ENCODE measurements around the gene TUBA4B.

TUBA4B gene

DNA sequence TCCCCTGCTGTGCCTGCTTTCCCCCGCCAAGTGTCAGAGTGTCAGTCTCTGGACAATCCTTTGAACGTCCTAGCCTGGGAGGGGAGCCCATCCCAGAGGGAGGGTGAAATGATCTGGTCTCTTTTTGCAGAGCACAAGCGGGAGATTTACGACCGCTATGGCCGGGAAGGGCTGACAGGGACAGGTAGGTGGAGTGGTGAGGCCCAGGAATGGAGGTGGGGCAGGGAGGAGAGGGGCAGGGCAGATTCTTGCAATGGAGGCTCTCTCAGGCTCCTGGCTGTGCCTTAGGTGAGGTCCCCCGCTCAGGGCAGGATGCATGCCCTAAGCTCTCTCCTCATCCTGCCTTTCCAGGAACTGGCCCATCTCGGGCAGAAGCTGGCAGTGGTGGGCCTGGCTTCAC is 28.5 kb downstream of the TUBA4B start:
- TF ChIP-seq RAD21 (IDR thresholded peaks at IDR 0.05; ENCODE audit: low read depth) (no peak), TAF1 (IDR thresholded peaks at IDR 0.05; ENCODE audit: low read depth) (no peak), NFIC (IDR thresholded peaks at IDR 0.05) (no peak)

DNA sequence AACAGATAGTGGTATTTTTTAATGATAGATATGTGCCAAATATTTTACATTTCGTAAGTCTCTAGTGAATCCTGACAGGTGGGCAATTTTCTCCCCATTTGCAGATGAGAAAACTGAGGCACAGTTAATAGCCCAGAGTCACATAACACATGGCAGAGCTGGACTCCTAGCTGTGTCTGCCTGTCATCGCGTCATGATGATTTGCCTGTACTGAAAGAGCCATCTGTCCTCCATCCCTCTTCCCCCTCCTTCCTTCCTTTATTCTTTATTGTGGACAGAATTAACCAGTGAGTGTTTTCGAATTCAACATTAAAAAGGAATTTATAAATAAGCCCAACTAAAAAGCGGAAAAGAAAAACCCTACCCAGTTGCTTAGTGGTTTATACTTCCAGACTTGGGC is 29.3 kb downstream of the TUBA4B start:
- TF ChIP-seq TCF12 (IDR thresholded peaks at IDR 0.05; ENCODE audit: low read depth) (no peak), EP300 (IDR thresholded peaks at IDR 0.05; ENCODE audit: borderline replicate concordance) (no peak), ZBTB7A (IDR thresholded peaks at IDR 0.05; ENCODE audit: low read depth) (no peak), YY1 (IDR thresholded peaks at IDR 0.05; ENCODE audit: low read depth) (no peak), TEAD4 (IDR thresholded peaks at IDR 0.05) (no peak), TAF1 (IDR thresholded peaks at IDR 0.05; ENCODE audit: low read depth) (no peak), CEBPB (IDR thresholded peaks at IDR 0.05) (no peak), RAD21 (IDR thresholded peaks at IDR 0.05; ENCODE audit: low read depth) (no peak)
- TF ChIP-seq, protein P1, sequence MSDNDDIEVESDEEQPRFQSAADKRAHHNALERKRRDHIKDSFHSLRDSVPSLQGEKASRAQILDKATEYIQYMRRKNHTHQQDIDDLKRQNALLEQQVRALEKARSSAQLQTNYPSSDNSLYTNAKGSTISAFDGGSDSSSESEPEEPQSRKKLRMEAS (IDR thresholded peaks at IDR 0.05) = no peak
- TF ChIP-seq, protein P2, sequence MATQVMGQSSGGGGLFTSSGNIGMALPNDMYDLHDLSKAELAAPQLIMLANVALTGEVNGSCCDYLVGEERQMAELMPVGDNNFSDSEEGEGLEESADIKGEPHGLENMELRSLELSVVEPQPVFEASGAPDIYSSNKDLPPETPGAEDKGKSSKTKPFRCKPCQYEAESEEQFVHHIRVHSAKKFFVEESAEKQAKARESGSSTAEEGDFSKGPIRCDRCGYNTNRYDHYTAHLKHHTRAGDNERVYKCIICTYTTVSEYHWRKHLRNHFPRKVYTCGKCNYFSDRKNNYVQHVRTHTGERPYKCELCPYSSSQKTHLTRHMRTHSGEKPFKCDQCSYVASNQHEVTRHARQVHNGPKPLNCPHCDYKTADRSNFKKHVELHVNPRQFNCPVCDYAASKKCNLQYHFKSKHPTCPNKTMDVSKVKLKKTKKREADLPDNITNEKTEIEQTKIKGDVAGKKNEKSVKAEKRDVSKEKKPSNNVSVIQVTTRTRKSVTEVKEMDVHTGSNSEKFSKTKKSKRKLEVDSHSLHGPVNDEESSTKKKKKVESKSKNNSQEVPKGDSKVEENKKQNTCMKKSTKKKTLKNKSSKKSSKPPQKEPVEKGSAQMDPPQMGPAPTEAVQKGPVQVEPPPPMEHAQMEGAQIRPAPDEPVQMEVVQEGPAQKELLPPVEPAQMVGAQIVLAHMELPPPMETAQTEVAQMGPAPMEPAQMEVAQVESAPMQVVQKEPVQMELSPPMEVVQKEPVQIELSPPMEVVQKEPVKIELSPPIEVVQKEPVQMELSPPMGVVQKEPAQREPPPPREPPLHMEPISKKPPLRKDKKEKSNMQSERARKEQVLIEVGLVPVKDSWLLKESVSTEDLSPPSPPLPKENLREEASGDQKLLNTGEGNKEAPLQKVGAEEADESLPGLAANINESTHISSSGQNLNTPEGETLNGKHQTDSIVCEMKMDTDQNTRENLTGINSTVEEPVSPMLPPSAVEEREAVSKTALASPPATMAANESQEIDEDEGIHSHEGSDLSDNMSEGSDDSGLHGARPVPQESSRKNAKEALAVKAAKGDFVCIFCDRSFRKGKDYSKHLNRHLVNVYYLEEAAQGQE (IDR thresholded peaks at IDR 0.05; ENCODE audit: low read depth) = no peak

DNA sequence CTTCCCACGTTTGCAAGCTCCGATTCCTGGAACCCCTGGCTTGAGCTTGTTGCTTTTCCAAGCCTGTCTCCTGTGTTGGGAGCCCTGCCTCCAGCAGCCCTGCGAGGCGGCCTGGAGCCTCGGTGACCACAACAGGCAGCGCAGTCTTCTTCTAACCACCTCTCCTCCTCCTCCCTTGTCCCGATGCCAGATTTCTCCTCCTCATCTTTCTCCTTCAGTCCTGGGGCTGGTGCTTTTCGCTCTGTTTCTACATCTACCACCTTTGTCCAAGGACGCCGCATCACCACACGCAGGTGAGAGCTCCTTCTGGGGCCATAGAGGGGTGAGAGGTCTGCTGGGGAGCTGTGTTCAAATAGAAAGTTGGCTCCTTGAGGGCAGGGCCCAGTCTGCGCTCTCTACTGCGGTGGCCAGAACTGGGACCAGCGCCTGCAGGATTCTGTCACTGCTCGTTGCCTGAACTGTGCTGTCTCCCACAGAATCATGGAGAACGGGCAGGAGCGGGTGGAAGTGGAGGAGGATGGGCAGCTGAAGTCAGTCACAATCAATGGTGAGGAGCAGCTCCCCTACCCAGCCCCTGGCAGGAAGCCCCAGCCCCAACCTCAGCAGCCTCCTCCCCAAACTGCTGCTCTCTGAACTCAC is 30.0 kb downstream of the TUBA4B start:
- TF ChIP-seq TCF12 (IDR thresholded peaks at IDR 0.05; ENCODE audit: low read depth) (no peak), RAD21 (IDR thresholded peaks at IDR 0.05; ENCODE audit: low read depth) (no peak), FOXM1 (IDR thresholded peaks at IDR 0.05; ENCODE audit: borderline replicate concordance, low read depth) (no peak), YY1 (IDR thresholded peaks at IDR 0.05; ENCODE audit: low read depth) (no peak), EP300 (IDR thresholded peaks at IDR 0.05; ENCODE audit: borderline replicate concordance) (no peak), CEBPB (IDR thresholded peaks at IDR 0.05) (no peak), TEAD4 (IDR thresholded peaks at IDR 0.05) (no peak), EGR1 (IDR thresholded peaks at IDR 0.05) (no peak), TAF1 (IDR thresholded peaks at IDR 0.05; ENCODE audit: low read depth) (no peak), NFIC (IDR thresholded peaks at IDR 0.05) (no peak), CREB1 (IDR thresholded peaks at IDR 0.05; ENCODE audit: low read depth) (no peak)
- TF ChIP-seq, protein P2 (IDR thresholded peaks at IDR 0.05; ENCODE audit: low read depth) = no peak

DNA sequence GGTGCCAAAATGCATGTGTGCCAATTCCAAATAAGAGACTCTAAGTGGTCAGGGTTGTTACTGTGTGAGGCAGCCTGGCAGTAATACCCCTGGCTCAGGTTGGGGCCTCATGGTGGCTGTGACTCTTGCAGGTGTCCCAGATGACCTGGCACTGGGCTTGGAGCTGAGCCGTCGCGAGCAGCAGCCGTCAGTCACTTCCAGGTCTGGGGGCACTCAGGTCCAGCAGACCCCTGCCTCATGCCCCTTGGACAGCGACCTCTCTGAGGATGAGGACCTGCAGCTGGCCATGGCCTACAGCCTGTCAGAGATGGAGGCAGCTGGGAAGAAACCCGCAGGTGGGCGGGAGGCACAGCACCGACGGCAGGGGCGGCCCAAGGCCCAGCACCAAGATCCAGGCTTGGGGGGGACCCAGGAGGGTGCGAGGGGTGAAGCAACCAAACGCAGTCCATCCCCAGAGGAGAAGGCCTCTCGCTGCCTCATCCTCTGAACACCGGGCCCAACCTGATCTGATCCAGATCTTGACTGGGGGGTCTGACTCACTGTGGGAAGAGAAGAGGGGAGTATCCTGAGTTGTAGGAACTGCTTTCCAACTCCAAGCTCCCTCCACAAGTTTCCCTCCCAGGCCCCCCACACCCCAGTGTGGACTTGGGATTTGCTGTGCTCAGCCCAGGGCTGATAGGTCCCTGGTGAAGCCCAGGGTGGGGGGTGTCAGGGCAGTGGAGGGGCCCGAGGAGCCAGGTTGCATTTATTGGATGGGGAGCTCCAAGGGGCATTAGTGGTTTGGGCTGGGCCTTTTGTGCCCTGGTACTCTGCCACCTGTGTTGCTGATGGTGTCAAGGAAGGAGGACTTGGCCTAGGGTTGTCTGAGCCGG is 31.7 kb downstream of the TUBA4B start:
- TF ChIP-seq TAF1 (IDR thresholded peaks at IDR 0.05; ENCODE audit: low read depth) (no peak), TCF12 (IDR thresholded peaks at IDR 0.05; ENCODE audit: low read depth) (no peak), EP300 (IDR thresholded peaks at IDR 0.05; ENCODE audit: borderline replicate concordance) (no peak), CEBPB (IDR thresholded peaks at IDR 0.05) (no peak), NFIC (IDR thresholded peaks at IDR 0.05) (no peak), EGR1 (IDR thresholded peaks at IDR 0.05) (no peak), YY1 (IDR thresholded peaks at IDR 0.05; ENCODE audit: low read depth) (no peak), RAD21 (IDR thresholded peaks at IDR 0.05; ENCODE audit: low read depth) (no peak), ZBTB7A (IDR thresholded peaks at IDR 0.05; ENCODE audit: low read depth) (no peak), CREB1 (IDR thresholded peaks at IDR 0.05; ENCODE audit: low read depth) (no peak)
- TF ChIP-seq, protein P3, sequence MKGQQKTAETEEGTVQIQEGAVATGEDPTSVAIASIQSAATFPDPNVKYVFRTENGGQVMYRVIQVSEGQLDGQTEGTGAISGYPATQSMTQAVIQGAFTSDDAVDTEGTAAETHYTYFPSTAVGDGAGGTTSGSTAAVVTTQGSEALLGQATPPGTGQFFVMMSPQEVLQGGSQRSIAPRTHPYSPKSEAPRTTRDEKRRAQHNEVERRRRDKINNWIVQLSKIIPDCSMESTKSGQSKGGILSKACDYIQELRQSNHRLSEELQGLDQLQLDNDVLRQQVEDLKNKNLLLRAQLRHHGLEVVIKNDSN (IDR thresholded peaks at IDR 0.05) = no peak
- TF ChIP-seq, protein P2 (IDR thresholded peaks at IDR 0.05; ENCODE audit: low read depth) = no peak
- TF ChIP-seq, protein P1 (IDR thresholded peaks at IDR 0.05) = no peak

Data from Ishikawa (cell line).